Caco-2 (cell line): ENCODE measurements around the gene BABAM1. TPM values are rescaled to one million over a fixed set of nuclear protein-coding genes. Genes with fewer than 3 reads are reported as not detected.

Experiments
- BruUV-seq: library from RNA; stranded (reverse); fragments of 400-500 nt; replicated peaks from 2 replicates; lab custom pipeline; 2021; lab: Mats Ljungman, UMichigan
- CTCF ChIA-PET: fragments of 300-600 bp; sonication (Branson Sonifier 250); formaldehyde crosslinking; loops from one replicate; lab custom pipeline; 2022; ENCODE audit warnings: antibody characterized with exemption; lab: Charles Lee
- POLR2A ChIA-PET: fragments of 300-600 bp; sonication (Branson Sonifier 250); formaldehyde crosslinking; loops from one replicate; lab custom pipeline; 2022; ENCODE audit warnings: antibody characterized with exemption; lab: Charles Lee
- DNase-seq, 2 experiments: peaks; one replicate each; pipeline versions ENCODE4 v3.0.0 to v3.0.0-alpha.2; 2020 to 2022
- H3K27me3 ChIP-seq: replicated peaks from 2 replicates; pipeline ENCODE4 v1.6.0; 2011; ENCODE audit warnings: low read length; ENCODE audit not compliant: control insufficient read depth, insufficient read depth
- H3K36me3 ChIP-seq: 2 replicates; pipeline ENCODE4 v1.5.1; 2011; ENCODE audit warnings: low read length; ENCODE audit not compliant: control insufficient read depth, insufficient read depth
- H3K4me1 ChIP-seq: fragments of 250-450 bp; sonication (Bioruptor Pico); 2 replicates; pipeline ENCODE4 v1.5.1; 2020; ENCODE audit warnings: mild to moderate bottlenecking
- H3K4me3 ChIP-seq: 2 replicates; pipeline ENCODE4 v1.5.1; 2011; ENCODE audit warnings: low read depth, mild to moderate bottlenecking, control low read depth, low read length
- H3K9me3 ChIP-seq: fragments of 250-450 bp; sonication (Bioruptor Pico); 2 replicates; pipeline ENCODE4 v1.5.1; 2020; ENCODE audit warnings: mild to moderate bottlenecking, moderate library complexity
- H3K27ac Mint-ChIP-seq: one replicate; pipeline ENCODE4 v1.8.0; 2022; ENCODE audit warnings: mixed read lengths; ENCODE audit not compliant: unreplicated experiment
- H3K27me3 Mint-ChIP-seq: one replicate; pipeline ENCODE4 v1.8.0; 2022; ENCODE audit warnings: mixed read lengths; ENCODE audit not compliant: insufficient read depth, unreplicated experiment
- H3K36me3 Mint-ChIP-seq: one replicate; pipeline ENCODE4 v1.8.0; 2022; ENCODE audit warnings: mild to moderate bottlenecking, mixed read lengths; ENCODE audit not compliant: insufficient read depth, unreplicated experiment
- H3K4me1 Mint-ChIP-seq: one replicate; pipeline ENCODE4 v1.8.0; 2022; ENCODE audit warnings: low read depth, mixed read lengths; ENCODE audit not compliant: unreplicated experiment
- H3K4me3 Mint-ChIP-seq: one replicate; pipeline ENCODE4 v1.8.0; 2022; ENCODE audit warnings: mild to moderate bottlenecking, moderate library complexity, mixed read lengths; ENCODE audit not compliant: unreplicated experiment
- H3K9me3 Mint-ChIP-seq: one replicate; pipeline ENCODE4 v1.8.0; 2022; ENCODE audit warnings: mixed read lengths; ENCODE audit not compliant: unreplicated experiment
- intact Hi-C: fragments of 100-400 bp; cut with micrococcal nuclease; formaldehyde crosslinking; loops from one replicate; pipeline ENCODE4 v1.10.0; 2022; ENCODE audit not compliant: unreplicated experiment
- total RNA-seq: library from RNA; stranded (reverse); gene quantifications from 2 replicates; pipeline ENCODE4 v1.2.3, GENCODE V29; 2022
- TF ChIP-seq, protein P1 (sequence below), 2 experiments: fragments of 200-600 bp in 1 of 2; IDR thresholded peaks; 1 replicate in 1 of 2; 2 replicates in 1 of 2; pipeline versions ENCODE4 v1.5.1 to v1.8.0; 2011 to 2022; ENCODE audit warnings: antibody characterized with exemption in 1 of 2, control low read depth in 1 of 2, inconsistent platforms in 1 of 2, low read depth in 1 of 2, low read length in 1 of 2, mild to moderate bottlenecking in 1 of 2, moderate library complexity in 1 of 2; ENCODE audit not compliant: insufficient read depth in 1 of 2, severe bottlenecking in 1 of 2, unreplicated experiment in 1 of 2

The BABAM1 gene
- total RNA-seq, 1 experiment from 2014 or later = 91.7 TPM

DNA sequence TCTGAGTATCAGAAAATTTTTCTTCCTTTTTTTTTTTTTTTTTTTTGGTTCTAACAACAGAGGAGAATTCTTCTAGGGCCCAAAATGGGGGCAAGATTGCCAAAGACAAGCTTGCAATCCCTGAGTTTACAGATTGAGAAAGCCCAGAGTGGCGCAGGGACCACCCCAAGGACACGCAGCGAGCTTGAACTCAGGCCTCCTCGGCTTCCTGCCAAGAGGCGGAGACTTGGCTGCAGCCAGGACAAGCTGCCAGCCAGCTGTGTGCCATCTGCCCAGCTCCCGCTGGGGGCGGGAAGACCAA lies 37.9 kb downstream of the BABAM1 start:
- Mint-ChIP-seq H3K36me3 (peaks cover 42% of the 10 kb centered on the region), H3K4me3 (peak overlapping the region; percentile 78), H3K9me3 (no peaks in the 10 kb centered on the region), H3K27ac (no peak overlapping the region), H3K4me1 (peaks cover 8% of the 10 kb centered on the region), H3K27me3 (no peaks in the 10 kb centered on the region)
- POLR2A ChIA-PET = interaction anchor here (0.6 to 1.3 kb wide), 3 partner anchors 12 to 90 kb away, joined by 4 to 12 read pairs (median 5); partner anchors contain the start of gene USE1
- Histone ChIP-seq H3K9me3 (no peaks in the 10 kb centered on the region), H3K4me1 (peaks cover 16% of the 10 kb centered on the region), H3K27me3 (no peaks in the 10 kb centered on the region), H3K4me3 (0 out of 2 replicates have a peak overlapping the region, but pooled peaks have one; percentile 0), H3K36me3 (no peaks in the 10 kb centered on the region)
- intact Hi-C loops = loop anchor here (1.0 kb wide), 1 partner anchor 13 kb away; no protein-coding TSS in a partner anchor
- BruUV-seq = no TSS peak
- TF ChIP-seq, protein P1, sequence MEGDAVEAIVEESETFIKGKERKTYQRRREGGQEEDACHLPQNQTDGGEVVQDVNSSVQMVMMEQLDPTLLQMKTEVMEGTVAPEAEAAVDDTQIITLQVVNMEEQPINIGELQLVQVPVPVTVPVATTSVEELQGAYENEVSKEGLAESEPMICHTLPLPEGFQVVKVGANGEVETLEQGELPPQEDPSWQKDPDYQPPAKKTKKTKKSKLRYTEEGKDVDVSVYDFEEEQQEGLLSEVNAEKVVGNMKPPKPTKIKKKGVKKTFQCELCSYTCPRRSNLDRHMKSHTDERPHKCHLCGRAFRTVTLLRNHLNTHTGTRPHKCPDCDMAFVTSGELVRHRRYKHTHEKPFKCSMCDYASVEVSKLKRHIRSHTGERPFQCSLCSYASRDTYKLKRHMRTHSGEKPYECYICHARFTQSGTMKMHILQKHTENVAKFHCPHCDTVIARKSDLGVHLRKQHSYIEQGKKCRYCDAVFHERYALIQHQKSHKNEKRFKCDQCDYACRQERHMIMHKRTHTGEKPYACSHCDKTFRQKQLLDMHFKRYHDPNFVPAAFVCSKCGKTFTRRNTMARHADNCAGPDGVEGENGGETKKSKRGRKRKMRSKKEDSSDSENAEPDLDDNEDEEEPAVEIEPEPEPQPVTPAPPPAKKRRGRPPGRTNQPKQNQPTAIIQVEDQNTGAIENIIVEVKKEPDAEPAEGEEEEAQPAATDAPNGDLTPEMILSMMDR (IDR thresholded peaks at IDR 0.05; ENCODE audit: insufficient read depth in 1 of 2, low read depth in 1 of 2, low read length in 1 of 2, severe bottlenecking in 1 of 2, unreplicated experiment in 1 of 2) = no peak
- DNase-seq = no peak
- CTCF ChIA-PET = interaction anchor here (0.6 to 2.8 kb wide), 16 partner anchors 9 to 1194 kb away, joined by 3 to 44 read pairs (median 6); partner anchors contain the start of gene BABAM1

DNA sequence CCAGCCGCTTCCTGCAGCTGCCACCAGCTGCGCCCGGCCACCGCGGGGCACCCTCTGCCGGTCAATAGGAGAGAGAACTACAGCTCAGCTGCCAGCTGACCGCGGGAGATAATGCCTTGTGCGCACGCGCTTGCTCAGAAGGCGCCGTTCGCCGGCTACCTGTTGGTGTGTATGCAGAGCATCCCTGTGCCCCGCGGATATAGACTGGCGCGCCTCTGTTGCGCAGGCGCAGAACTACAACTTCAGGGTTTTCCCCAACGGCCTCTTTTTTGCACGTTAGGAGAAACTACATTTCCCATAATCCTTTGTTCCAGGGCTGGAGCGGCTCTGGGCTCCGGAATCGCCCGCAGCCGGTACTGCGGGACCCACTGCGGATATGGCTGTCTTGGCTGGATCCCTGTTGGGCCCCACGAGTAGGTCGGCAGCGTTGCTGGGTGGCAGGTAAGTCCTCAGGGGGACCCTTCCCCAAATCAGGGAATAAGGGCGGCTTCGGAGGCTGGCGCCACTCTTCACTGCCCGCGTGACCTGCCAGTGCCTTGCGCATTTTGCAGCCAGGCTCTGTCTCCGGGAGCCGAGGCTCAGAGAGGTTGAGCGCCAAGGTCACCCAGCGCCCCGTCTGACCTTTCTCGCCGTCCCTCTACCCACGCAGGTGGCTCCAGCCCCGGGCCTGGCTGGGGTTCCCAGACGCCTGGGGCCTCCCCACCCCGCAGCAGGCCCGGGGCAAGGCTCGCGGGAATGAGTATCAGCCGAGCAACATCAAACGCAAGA lies 38.5 kb downstream of the BABAM1 start, which contains the start of gene MRPL34:
MRPL34 (plus strand) TSS at position 356 of the 768 bp plus-strand sequence; CDS start at position 377, 21 bp downstream.
- TF ChIP-seq, protein P1 (IDR thresholded peaks at IDR 0.05; ENCODE audit: insufficient read depth in 1 of 2, low read depth in 1 of 2, low read length in 1 of 2, severe bottlenecking in 1 of 2, unreplicated experiment in 1 of 2) = peak; percentile 82 to 86
- H3K27ac Mint-ChIP-seq = peak within 1 kb of the TSS; percentile 74

DNA sequence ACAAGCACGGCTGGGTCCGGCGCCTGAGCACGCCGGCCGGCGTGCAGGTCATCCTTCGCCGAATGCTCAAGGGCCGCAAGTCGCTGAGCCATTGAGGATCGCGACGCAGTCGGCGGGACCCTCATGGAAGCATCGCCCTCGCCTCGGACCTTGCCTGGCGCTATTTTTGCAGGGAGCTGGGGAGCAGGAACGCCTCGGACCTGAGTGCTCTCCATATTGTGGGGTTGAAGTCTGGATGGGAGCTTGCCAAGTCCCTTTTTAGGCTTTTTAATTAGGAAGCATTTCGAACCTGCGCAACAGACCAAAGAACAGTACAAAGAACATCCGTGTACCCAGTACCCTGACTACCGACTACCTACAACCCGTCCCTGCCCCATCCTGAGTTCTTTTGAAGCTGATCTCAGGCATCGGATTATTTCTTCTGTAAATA lies 39.1 kb downstream of the BABAM1 start:
- no peaks in the 10 kb centered on the region for H3K9me3 Mint-ChIP-seq
- Histone ChIP-seq H3K4me3 (peak overlapping the region; percentile 56), H3K4me1 (peaks cover 22% of the 10 kb centered on the region), H3K27me3 (no peaks in the 10 kb centered on the region), H3K36me3 (no peaks in the 10 kb centered on the region), H3K9me3 (no peaks in the 10 kb centered on the region)
- TSS peak; percentile 15 for BruUV-seq
- H3K4me3 Mint-ChIP-seq = peak overlapping the region; percentile 78
- TF ChIP-seq, protein P1 (IDR thresholded peaks at IDR 0.05; ENCODE audit: insufficient read depth in 1 of 2, low read depth in 1 of 2, low read length in 1 of 2, severe bottlenecking in 1 of 2, unreplicated experiment in 1 of 2) = no peak
- H3K4me1 Mint-ChIP-seq = peaks cover 10% of the 10 kb centered on the region
- POLR2A ChIA-PET = no interaction called here
- no peak for DNase-seq
- intact Hi-C loops = no loop called here
- peak overlapping the region; percentile 74 for H3K27ac Mint-ChIP-seq
- peaks cover 43% of the 10 kb centered on the region for H3K36me3 Mint-ChIP-seq
- CTCF ChIA-PET = interaction anchor here (1.4 to 2.8 kb wide), 2 partner anchors 13 to 20 kb away, joined by 7 to 44 read pairs; no protein-coding TSS in a partner anchor
- no peaks in the 10 kb centered on the region for H3K27me3 Mint-ChIP-seq

More for the DNA sequence above, 38.5 kb downstream of the BABAM1 start, which contains the start of gene MRPL34:
- intact Hi-C loops = loop anchor here (1.0 kb wide), 1 partner anchor 13 kb away; no protein-coding TSS in a partner anchor
- no peaks in the 10 kb centered on the region for H3K9me3 ChIP-seq
- POLR2A ChIA-PET = interaction anchor here (0.6 to 1.3 kb wide), 3 partner anchors 13 to 90 kb away, joined by 4 to 12 read pairs (median 5); partner anchors contain the start of gene USE1
- DNase-seq = peak; percentile 98 to 99
- Mint-ChIP-seq H3K4me3 (peak within 1 kb of the TSS; percentile 78), H3K36me3 (peaks cover 42% of the 10 kb centered on the region), H3K9me3 (no peaks in the 10 kb centered on the region), H3K27me3 (no peaks in the 10 kb centered on the region), H3K4me1 (peaks cover 8% of the 10 kb centered on the region)
- no peaks in the 10 kb centered on the region for H3K27me3 ChIP-seq
- H3K4me1 ChIP-seq = peaks cover 21% of the 10 kb centered on the region
- no peaks in the 10 kb centered on the region for H3K36me3 ChIP-seq
- peak within 1 kb of the TSS; percentile 56 for H3K4me3 ChIP-seq
- no TSS peak for BruUV-seq
- CTCF ChIA-PET = interaction anchor here (0.6 to 2.8 kb wide), 16 partner anchors 10 to 1195 kb away, joined by 3 to 44 read pairs (median 6); partner anchors contain the start of gene BABAM1
